GM18909 (cell line): Measurements from ENCODE around the gene INTS3.
"Not testable (repeated sequence)": the region's sequence is repeated elsewhere in the genome, so short reads cannot be mapped to it uniquely, and the experiment has no call there.

Experiments
- ATAC-seq: cut with Tn5 transposase; IDR thresholded peaks from one replicate; pipeline ENCODE4 v1.9.1; 2021; ENCODE audit warnings: mild to moderate bottlenecking; ENCODE audit not compliant: unreplicated experiment, poor library complexity

The INTS3 gene

DNA sequence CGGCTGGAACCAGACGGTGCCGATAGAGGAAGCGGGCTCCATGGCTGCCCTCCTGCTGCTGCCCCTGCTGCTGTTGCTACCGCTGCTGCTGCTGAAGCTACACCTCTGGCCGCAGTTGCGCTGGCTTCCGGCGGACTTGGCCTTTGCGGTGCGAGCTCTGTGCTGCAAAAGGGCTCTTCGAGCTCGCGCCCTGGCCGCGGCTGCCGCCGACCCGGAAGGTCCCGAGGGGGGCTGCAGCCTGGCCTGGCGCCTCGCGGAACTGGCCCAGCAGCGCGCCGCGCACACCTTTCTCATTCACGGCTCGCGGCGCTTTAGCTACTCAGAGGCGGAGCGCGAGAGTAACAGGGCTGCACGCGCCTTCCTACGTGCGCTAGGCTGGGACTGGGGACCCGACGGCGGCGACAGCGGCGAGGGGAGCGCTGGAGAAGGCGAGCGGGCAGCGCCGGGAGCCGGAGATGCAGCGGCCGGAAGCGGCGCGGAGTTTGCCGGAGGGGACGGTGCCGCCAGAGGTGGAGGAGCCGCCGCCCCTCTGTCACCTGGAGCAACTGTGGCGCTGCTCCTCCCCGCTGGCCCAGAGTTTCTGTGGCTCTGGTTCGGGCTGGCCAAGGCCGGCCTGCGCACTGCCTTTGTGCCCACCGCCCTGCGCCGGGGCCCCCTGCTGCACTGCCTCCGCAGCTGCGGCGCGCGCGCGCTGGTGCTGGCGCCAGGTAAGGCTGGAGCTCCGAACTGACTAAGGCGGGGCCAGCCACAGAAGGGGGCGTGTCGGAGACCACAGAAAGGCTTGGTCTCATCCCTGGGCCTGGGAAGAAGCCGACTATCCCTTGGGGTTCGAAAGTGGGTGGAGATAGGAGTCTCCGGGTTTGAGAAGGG, 47.8 kb downstream of the INTS3 start:
- ATAC-seq, result peak; percentile 51

DNA sequence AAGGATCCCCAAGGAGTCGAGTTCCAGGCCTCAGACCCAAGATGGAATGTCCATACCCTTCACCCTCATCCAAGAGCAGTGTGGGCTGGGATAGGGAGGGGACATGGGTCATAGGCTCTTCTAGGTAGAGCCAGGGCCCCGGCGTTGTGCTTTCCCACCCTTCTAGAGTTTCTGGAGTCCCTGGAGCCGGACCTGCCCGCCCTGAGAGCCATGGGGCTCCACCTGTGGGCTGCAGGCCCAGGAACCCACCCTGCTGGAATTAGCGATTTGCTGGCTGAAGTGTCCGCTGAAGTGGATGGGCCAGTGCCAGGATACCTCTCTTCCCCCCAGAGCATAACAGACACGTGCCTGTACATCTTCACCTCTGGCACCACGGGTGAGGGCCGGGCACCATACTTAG, 48.5 kb downstream of the INTS3 start:
- no peak for ATAC-seq

DNA sequence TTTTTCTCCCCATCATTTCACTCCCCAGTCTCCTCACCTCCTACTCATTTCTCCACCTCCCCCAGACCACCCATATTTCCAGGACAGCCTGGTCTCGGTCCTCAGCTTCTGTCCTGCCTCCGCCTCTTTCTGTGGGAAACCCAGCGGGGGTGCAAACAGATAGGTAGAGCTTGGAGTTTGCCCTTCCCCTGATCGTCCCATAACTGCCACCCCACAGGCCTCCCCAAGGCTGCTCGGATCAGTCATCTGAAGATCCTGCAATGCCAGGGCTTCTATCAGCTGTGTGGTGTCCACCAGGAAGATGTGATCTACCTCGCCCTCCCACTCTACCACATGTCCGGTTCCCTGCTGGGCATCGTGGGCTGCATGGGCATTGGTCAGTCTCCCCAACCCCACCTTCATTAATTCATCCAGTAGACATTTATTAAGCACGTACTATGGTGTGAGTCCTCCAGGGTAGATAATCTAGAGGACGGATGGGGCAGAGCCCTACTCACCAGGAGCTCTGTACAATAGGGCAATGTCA, 49.1 kb downstream of the INTS3 start:
- ATAC-seq, result no peak

DNA sequence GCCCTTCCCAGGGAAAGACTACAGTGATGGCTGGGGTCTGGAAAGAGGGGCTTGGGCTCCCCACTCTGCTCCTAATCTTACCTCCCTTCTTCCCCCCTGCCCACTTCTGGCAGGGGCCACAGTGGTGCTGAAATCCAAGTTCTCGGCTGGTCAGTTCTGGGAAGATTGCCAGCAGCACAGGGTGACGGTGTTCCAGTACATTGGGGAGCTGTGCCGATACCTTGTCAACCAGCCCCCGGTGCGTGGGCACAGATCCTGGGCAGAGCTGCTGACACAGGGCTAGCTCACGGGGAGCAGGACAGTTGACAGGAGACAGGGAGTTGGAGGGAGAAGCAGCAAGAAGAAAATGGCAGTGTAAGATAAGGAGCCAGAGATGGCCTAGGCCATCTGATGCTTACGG, 49.8 kb downstream of the INTS3 start:
- no peak for ATAC-seq

DNA sequence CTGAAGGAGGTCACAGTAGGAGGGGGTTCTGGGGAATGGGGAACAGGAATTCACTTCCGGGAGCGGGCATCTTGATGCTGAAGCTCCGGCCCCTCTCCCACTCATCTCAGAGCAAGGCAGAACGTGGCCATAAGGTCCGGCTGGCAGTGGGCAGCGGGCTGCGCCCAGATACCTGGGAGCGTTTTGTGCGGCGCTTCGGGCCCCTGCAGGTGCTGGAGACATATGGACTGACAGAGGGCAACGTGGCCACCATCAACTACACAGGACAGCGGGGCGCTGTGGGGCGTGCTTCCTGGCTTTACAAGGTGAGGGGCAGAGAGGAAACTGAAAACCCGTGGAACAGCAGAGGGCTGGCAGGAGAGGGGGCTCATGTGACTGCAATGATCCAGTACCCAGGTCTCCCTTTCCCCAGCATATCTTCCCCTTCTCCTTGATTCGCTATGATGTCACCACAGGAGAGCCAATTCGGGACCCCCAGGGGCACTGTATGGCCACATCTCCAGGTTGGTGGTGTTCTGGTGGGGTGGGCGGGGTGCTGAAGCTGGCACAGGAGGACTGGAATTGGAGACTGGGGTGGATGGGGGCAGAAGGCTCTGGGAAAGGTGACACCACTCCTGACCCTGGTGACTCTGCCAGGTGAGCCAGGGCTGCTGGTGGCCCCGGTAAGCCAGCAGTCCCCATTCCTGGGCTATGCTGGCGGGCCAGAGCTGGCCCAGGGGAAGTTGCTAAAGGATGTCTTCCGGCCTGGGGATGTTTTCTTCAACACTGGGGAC, 50.4 kb downstream of the INTS3 start:
- ATAC-seq, result no peak

DNA sequence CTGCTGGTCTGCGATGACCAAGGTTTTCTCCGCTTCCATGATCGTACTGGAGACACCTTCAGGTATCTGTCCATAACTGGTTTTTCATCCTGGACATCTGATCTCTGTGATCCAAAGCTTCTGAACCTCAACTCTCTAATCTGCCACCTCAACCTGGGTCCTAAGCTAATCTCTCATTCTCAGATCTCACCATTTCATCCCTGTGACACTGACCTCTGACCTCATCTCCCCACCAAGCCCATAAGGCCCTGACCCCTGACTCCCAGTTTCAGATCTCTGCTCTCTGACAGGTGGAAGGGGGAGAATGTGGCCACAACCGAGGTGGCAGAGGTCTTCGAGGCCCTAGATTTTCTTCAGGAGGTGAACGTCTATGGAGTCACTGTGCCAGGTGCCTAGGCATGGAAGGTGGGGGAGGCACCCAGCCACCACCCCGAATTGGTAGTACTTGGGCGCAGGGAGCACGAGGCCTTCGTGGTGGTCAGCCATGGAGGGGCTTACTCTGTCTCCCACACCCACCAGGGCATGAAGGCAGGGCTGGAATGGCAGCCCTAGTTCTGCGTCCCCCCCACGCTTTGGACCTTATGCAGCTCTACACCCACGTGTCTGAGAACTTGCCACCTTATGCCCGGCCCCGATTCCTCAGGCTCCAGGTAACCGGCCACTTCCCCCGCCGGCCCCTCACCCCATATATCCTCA, 51.1 kb downstream of the INTS3 start:
- ATAC-seq, result no peak

DNA sequence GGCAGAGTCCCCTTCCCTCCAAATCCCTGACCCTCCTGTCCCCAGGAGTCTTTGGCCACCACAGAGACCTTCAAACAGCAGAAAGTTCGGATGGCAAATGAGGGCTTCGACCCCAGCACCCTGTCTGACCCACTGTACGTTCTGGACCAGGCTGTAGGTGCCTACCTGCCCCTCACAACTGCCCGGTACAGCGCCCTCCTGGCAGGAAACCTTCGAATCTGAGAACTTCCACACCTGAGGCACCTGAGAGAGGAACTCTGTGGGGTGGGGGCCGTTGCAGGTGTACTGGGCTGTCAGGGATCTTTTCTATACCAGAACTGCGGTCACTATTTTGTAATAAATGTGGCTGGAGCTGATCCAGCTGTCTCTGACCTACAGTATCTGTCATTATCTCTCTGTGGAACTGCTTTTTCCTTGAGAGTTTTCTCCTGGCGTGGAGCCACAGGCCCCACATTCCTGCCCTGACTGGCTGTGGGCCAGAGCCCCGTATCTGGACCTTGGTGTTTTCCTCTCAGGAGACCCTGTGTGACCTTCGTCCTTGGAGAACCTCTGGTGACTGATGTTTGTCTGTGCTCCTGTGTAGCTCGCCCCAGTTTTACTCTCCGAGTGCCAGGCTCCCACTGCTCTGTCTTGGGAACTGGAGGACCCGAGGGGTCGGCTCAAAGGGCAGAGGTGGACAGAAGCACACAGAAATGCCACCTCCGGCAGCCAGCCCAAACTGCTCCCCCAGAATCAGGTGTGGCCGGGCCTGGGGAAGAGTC, 52.1 kb downstream of the INTS3 start:
- ATAC-seq, result no peak

DNA sequence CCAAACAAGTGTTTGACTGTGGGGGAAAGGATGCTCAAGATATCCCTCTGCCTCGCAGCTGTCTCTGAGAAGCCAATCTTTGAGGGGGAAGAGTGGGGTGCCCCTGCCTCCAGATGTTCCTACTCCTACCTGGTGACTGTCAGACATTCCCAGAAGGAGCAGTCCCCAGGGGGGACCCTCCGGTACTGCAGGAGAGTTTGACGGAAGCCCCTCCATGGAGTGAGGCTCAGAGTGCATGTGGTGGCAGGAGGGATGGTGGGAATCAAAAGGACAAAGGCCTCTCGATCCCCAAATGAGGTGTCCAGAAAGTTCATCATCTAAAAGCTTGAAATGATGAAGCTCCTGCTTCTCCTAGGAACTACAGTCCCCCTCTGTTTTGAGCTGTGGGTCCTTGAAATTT, 52.7 kb downstream of the INTS3 start:
- no peak for ATAC-seq

DNA sequence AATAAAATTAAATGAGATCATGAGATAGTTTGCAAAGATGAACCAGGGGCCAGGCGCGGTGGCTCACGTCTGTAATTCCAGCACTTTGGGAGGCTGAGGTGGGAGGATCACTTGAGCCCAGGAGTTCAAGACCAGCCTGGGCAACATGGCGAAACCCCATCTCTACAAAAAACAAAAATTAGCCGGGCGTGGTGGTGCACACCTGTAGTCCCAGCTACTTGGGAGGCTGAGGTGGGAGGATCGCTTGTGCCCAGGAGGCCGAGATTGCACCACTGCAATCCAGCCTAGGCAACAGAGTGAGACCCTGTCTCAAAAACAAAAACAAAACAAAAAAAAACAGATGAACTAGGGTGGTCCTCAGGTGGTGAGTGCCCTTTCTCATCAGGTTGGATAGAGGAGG, 54.8 kb downstream of the INTS3 start:
- not testable (repeated sequence) for ATAC-seq

DNA sequence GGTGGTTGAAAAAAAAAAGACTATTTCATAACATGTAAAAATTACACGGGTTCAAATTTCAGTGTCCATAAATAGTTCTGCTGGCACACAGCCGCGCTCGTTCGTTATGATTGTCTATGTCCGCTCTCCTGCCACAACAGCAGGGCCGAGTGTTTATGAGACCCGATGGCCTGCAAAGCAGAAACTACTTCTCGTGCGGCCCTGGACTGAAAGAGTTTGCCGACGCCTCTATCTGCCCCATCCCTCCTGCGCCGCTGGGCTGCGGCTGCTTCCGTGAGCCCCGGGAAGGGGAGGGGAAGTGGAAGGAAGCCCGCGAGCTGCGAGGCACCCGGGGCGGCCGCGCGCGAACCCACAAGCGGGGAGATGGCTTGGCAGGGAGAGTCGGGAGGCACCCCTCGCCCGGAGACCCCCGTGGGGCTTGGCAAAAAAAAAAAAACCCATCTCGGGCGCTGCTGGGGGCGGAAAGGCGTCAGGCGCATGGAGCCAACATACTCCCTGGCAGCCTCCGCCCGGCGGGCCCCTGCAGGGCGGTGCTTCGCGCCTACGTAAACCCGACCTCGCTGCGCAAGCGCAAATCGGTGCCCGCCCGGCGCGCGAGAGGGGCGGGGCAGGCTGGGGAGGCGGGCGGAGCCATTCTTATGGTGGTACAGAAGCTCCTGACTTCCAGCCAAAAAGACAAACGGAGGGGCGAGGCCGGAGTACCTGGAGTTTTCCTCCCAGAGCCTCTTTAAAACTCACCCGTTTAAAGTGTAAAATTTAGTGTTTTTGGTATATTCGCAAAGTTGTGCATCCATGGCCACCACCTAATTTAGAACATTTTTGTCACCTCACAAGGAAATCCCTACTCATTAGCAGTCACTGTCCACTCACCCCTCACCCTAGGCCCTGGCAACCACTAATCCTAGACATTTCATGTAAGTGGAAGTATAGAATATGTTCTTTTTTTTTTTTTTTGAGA, 55.7 kb downstream of the INTS3 start:
- ATAC-seq, result peak; percentile 91

DNA sequence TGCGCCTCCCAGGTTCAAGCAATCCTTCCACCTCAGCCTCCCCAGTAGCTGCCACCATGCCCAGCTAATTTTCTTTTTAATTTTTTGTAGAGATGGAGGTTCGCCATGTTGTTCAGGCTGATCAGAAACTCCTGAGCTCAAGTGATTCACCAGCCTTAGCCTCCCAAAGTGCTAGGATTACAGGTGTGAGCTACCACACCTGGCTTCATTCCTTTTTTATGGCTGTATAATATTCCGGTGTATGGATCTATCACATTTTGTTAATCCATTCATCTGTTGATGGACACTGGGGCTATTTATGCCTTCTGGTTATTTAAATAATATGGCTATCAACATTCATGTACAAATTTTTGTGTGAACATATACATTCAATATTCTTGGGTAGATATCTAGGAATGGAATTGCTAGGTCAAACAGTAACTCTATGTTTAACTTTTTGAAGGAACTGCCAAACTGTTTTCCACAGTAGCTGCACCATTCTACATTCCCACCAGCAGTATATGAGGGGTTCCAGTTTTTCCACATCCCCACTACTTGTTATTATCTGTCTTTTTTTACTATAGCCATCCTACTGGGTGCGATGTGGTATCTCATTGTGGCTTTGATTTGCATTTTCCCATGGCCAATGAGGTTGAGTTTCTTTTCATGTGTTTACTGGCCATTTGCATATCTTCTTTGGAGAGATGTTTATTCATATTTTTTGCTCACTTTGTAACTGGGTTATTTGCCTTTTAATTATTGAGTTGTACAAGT, 58.4 kb downstream of the INTS3 start:
- no peak for ATAC-seq

DNA sequence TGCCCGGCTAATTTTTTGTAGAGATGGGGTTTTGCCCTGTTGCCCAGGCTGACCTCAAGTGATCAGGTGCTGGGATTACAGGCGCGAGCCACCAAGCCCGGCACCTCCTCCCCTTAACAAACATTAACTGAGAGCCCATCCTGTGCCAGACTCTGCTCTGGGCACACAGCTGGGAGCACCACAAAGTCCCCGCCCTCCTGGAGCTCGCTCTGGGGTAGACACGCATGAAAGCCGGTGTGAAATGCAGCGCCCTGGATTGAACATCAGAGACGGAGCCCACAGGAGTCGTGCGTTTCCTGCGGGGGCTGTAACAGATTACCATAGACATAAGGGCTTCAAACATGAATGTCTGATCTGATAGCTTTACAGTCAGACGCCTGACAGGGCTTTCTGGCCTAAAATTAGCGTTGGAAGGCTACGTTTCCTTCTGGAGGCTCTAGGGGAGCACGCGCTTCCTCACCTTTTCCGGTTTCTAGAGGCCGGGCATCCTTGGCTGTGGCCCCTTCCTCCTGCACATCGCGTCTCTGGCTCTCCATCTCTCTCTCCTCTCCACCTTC, 61.7 kb downstream of the INTS3 start:
- ATAC-seq, result no peak

DNA sequence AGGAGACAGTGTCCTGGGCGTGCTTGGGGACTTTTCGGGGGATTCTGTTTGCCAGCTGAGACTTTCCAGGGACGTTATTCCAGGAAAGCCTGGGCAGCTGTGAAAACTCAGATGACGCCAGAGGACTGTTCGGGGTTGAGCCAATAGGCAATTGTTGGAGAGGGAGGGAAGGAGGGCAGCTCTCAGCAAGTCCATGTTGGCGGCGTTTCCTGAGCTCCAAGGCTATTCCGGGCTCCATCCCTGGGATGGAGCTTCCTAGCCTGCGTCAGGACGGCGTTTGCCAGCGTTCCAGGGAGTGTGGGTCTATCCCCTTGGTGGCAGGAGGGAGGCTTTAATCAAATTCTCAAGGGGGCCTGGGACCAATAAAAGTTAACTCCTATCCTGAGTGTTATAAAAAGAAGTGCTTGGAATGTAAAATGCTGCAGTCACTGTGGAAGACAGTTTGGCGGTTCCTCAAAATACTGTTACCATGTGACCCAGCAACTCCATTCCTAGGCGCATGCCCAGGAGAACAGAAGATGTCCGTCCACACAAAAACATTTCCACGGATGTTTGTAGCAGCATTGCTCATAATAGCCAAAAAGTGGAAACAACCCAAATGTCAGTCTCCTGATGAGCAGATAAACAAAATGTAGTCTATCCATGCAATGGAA, 62.6 kb downstream of the INTS3 start:
- ATAC-seq, result no peak

DNA sequence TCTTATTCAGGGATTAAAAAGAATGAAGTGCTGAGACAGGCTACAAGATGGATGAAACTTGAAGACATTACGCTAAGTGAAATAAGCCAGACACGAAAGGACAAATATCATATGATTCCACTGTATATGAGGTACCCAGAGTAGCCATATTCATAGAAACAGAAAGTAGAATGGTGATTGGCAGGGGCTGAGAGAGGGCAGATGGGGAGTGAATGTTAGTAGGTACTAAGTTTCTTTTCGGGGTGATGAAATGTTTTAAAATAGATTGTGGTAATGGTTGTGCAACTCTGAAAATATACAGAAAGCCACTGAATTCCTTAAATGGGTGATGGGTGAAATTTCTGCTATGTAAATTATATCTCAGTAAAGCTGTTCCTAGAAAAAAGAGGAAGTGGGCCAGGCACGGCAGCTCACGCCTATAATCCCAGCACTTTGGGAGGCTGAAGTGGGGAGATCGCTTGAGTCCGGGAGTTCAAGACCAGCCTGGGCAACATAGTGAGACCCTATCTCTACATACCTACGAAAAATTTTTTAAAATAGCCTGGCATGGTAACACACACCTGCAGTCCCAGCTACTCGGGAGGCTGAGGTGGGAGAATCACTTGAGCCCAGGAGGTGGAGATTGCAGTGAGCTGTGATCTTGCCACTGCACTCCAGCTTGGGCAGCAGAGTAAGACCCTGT, 63.3 kb downstream of the INTS3 start:
- peak; percentile 83 for ATAC-seq

DNA sequence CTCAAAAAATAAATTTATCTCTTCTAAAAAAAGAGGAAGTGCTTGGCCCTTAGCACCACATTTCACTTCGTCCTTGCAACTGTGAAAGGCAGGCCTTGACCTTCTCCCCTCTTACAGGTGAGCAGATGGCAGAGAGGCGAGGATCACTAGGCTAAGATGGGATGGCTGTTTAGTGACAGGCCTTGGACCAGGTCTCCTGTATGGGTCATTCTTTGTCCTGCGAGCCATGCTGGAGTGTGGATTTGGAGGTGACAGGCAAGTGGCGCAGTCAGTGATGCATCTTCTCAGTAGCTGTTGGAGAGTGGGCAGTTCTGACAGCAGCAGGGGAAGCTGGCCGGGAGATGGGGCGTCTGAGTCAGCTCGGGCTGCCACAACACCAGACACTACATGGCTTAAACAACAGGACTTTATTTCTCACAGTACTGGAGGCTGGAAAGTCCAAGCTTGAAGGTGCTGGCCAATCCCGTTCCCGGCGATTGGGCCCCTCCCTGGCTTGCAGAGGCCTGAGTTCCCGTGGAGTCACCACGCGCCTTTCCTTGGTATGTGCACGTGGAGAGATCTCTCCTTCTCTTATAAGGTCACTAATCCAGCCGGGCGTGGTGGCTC, 63.9 kb downstream of the INTS3 start:
- ATAC-seq, result peak; percentile 23

DNA sequence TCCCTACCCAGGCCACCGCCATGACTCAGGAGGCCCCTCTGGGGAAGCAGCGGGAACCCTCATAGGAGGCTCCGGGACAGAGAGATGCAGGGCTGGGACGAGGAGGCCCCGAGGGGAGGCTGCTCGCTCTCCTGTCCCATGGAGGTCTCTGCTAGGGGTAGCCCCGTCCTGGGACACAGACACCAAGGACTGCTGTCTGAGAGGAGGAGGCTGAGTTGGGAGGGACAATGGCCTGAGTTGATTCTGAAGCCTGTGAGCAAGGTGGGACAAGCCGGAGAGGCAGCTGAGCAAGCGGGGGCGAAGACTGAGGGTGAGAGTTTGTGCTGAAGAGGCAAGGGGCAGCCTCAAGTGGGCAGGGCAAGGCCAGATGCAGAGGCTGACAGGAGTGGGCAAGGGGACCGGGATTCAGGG, 64.8 kb downstream of the INTS3 start:
- ATAC-seq, result no peak
